Measurements from ENCODE around the gene MEIS3. TPM values are rescaled to one million over a fixed set of nuclear protein-coding genes. Genes with fewer than 3 reads are reported as not detected.

Gene MEIS3
- total and polyA plus RNA-seq, 9 of the 15 experiments (the other 6 are each of a cell fraction or from before 2014, with no cell fraction given), result 0.06 to 0.80 (median 0.25) TPM; not detected in 1

DNA sequence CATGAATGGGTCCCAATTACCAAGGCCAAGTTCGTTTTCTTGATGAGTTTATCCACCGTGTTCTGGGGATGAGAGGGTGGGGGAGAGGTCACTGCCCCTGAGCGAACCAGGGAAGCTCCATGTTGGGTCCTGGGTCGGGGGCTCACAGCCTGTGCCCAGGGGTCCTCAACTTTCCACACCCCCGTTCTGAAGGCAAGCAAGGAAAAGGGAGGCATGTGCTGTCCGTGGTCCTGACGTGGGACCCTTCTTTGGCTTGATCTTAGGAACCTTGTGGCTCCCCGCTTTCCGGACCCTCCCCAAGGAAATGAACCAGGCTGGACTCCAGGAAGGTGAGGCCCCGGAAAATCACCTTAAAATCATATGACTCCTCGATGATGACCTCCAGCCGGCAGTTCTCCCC, 18.2 kb upstream of the MEIS3 start (continued):
- TF ChIP-seq, protein P1, sequence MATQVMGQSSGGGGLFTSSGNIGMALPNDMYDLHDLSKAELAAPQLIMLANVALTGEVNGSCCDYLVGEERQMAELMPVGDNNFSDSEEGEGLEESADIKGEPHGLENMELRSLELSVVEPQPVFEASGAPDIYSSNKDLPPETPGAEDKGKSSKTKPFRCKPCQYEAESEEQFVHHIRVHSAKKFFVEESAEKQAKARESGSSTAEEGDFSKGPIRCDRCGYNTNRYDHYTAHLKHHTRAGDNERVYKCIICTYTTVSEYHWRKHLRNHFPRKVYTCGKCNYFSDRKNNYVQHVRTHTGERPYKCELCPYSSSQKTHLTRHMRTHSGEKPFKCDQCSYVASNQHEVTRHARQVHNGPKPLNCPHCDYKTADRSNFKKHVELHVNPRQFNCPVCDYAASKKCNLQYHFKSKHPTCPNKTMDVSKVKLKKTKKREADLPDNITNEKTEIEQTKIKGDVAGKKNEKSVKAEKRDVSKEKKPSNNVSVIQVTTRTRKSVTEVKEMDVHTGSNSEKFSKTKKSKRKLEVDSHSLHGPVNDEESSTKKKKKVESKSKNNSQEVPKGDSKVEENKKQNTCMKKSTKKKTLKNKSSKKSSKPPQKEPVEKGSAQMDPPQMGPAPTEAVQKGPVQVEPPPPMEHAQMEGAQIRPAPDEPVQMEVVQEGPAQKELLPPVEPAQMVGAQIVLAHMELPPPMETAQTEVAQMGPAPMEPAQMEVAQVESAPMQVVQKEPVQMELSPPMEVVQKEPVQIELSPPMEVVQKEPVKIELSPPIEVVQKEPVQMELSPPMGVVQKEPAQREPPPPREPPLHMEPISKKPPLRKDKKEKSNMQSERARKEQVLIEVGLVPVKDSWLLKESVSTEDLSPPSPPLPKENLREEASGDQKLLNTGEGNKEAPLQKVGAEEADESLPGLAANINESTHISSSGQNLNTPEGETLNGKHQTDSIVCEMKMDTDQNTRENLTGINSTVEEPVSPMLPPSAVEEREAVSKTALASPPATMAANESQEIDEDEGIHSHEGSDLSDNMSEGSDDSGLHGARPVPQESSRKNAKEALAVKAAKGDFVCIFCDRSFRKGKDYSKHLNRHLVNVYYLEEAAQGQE (IDR thresholded peaks at IDR 0.05; ENCODE audit: borderline replicate concordance), result peak; percentile 96
- TF ChIP-seq, protein P1 (CRISPR knock-in tag; IDR thresholded peaks at IDR 0.05; ENCODE audit: low read depth), result peak; percentile 88
- TF ChIP-seq FOXK1 (CRISPR knock-in tag; IDR thresholded peaks at IDR 0.05; ENCODE audit: borderline replicate concordance), result no peak
- no peak for TF ChIP-seq MAZ (CRISPR knock-in tag; conservative IDR thresholded peaks at IDR 0.05 in 1 of 2, IDR thresholded peaks at IDR 0.05 in 1 of 2)
